Endodermal cell (in vitro differentiated cells): ENCODE measurements around the gene EXOG. TPM values are rescaled to one million over a fixed set of nuclear protein-coding genes. Genes with fewer than 3 reads are reported as not detected.

Experiments used
- DNase-seq: peaks from one replicate; pipeline ENCODE4 v3.0.0-alpha.2; 2017
- H3K27ac ChIP-seq: 2 replicates; pipeline ENCODE4 v1.5.1; 2013; ENCODE audit warnings: mild to moderate bottlenecking, low read depth, low read length, moderate library complexity
- H3K27me3 ChIP-seq: 2 replicates; pipeline ENCODE4 v1.6.1; 2013; ENCODE audit warnings: mild to moderate bottlenecking, low read length, moderate library complexity; ENCODE audit not compliant: insufficient read depth, control insufficient read depth, poor library complexity, severe bottlenecking
- H3K36me3 ChIP-seq: 2 replicates; pipeline ENCODE4 v1.7.0; 2013; ENCODE audit warnings: mild to moderate bottlenecking, low read length, moderate library complexity; ENCODE audit not compliant: control insufficient read depth, insufficient read depth
- H3K4me1 ChIP-seq: one replicate; pipeline ENCODE4 v1.7.0; 2013; ENCODE audit warnings: low read length; ENCODE audit not compliant: control insufficient read depth, insufficient read depth
- H3K4me3 ChIP-seq: 2 replicates; pipeline ENCODE4 v1.5.1; 2013; ENCODE audit warnings: mild to moderate bottlenecking, low read length, moderate library complexity
- H3K9ac ChIP-seq: 2 replicates; pipeline ENCODE4 v1.6.1; 2013; ENCODE audit warnings: mild to moderate bottlenecking, low read length, moderate library complexity; ENCODE audit not compliant: poor library complexity, severe bottlenecking; ENCODE audit errors: extremely low read depth
- H3K9me3 ChIP-seq: 2 replicates; pipeline ENCODE4 v1.6.1; 2013; ENCODE audit warnings: mild to moderate bottlenecking, low read length, moderate library complexity; ENCODE audit not compliant: control insufficient read depth
- H3K27ac Mint-ChIP-seq: 2 replicates; pipeline ENCODE4 v1.8.0; 2020; ENCODE audit warnings: mixed read lengths
- H3K27me3 Mint-ChIP-seq: 2 replicates; pipeline ENCODE4 v1.8.0; 2021; ENCODE audit warnings: mild to moderate bottlenecking, mixed read lengths; ENCODE audit not compliant: insufficient read depth
- H3K36me3 Mint-ChIP-seq: 2 replicates; pipeline ENCODE4 v1.8.0; 2020; ENCODE audit warnings: low read depth, mixed read lengths
- H3K4me1 Mint-ChIP-seq: 2 replicates; pipeline ENCODE4 v1.8.0; 2020; ENCODE audit warnings: mixed read lengths
- H3K4me3 Mint-ChIP-seq: 2 replicates; pipeline ENCODE4 v1.8.0; 2020; ENCODE audit warnings: mild to moderate bottlenecking, moderate library complexity, mixed read lengths
- H3K9me3 Mint-ChIP-seq: 2 replicates; pipeline ENCODE4 v1.8.0; 2020; ENCODE audit warnings: mild to moderate bottlenecking, mixed read lengths
- WGBS, 2 experiments: methylation state at CpG; one replicate each; pipeline versions ENCODE4 v1.1.5 to v1.1.7; 2013; ENCODE audit warnings: missing lambda C conversion rate in 2 of 2, mixed read lengths in 1 of 2; ENCODE audit not compliant: insufficient coverage in 1 of 2, insufficient read length in 1 of 2; 5-methylcytosine and 5-hydroxymethylcytosine counted together
- total RNA-seq, 2 donors: library from RNA; stranded (reverse); fragmentation: NEBNext Ultra II Directional in 1 of 2; extraction: Animal tissue kit (Norgen Biotek cat#: 25700) in 1 of 2; gene quantifications; 2 replicates in 1 of 2; 3 replicates in 1 of 2; pipeline ENCODE4 v1.2.1, GENCODE V29; 2021
- TF ChIP-seq, protein P1 (sequence below): fragments of 200-600 bp; sonication (generic); conservative IDR thresholded peaks from 2 replicates; pipeline ENCODE4 v1.5.0; 2021; ENCODE audit warnings: antibody characterized with exemption, mild to moderate bottlenecking

The EXOG gene
- total RNA-seq, 2 donors from 2014 or later = 11.9 to 13.8 TPM

DNA sequence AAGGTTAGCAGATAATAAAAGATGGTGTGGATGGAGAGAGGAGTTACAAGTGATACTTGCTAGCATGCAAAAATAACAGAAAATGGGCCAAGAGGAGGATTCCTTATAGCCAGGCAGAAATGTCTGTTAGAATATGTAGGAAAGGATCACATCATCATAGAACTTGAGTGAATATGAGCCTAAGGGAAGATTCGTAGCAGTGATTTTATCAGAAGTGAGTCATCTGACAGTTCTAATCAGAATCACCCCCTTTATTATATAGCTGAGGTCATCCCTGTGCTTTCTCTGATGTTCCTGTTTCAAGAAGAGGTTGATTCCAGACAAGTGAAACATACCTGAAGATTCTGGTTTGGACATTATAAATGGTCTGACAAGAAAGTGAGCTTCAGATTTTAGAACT, 22.9 kb downstream of the EXOG start:
- Mint-ChIP-seq H3K27ac (no peak overlapping the region), H3K4me1 (peaks cover 13% of the 10 kb centered on the region)
- no peak overlapping the region for H3K27ac ChIP-seq

DNA sequence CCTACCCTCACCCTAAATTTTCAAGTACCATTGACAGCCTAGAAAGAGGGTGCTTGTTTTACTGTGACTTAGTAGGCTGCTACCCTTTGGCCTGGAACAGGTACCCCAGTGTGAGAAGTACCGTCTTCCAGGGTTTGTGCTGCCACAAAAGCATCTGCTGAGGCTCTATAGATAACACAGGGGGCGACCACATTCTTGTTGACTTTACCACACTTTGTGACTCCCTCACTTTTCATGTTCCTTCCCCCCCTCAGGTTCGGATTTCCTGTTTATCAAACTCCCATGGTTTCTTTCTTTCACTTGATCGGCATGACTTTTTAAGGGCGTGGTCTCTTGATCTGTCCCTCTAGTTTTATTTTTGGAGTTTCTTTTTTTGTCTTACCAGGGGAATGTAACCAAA, 23.5 kb downstream of the EXOG start:
- TF ChIP-seq, protein P1, sequence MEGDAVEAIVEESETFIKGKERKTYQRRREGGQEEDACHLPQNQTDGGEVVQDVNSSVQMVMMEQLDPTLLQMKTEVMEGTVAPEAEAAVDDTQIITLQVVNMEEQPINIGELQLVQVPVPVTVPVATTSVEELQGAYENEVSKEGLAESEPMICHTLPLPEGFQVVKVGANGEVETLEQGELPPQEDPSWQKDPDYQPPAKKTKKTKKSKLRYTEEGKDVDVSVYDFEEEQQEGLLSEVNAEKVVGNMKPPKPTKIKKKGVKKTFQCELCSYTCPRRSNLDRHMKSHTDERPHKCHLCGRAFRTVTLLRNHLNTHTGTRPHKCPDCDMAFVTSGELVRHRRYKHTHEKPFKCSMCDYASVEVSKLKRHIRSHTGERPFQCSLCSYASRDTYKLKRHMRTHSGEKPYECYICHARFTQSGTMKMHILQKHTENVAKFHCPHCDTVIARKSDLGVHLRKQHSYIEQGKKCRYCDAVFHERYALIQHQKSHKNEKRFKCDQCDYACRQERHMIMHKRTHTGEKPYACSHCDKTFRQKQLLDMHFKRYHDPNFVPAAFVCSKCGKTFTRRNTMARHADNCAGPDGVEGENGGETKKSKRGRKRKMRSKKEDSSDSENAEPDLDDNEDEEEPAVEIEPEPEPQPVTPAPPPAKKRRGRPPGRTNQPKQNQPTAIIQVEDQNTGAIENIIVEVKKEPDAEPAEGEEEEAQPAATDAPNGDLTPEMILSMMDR = no peak
- peaks cover 13% of the 10 kb centered on the region for H3K4me1 Mint-ChIP-seq
- no peak overlapping the region for H3K9ac ChIP-seq
- no peak overlapping the region for H3K4me3 ChIP-seq
- no peaks in the 10 kb centered on the region for H3K9me3 Mint-ChIP-seq
- no peaks in the 10 kb centered on the region for H3K4me1 ChIP-seq
- H3K4me3 Mint-ChIP-seq = no peak overlapping the region
- H3K36me3 ChIP-seq = peaks cover 21% of the 10 kb centered on the region
- H3K27ac Mint-ChIP-seq = peak overlapping the region; percentile 19
- no peak overlapping the region for H3K27ac ChIP-seq
- DNase-seq = peak; percentile 74
- no peaks in the 10 kb centered on the region for H3K27me3 ChIP-seq
- no peaks in the 10 kb centered on the region for H3K9me3 ChIP-seq
- peaks cover 29% of the 10 kb centered on the region for H3K36me3 Mint-ChIP-seq
- WGBS, 2 experiments = 56 to 62% methylated on average over 3 to 5 of the region's 5 CpGs
- no peaks in the 10 kb centered on the region for H3K27me3 Mint-ChIP-seq

More for the DNA sequence above, 22.9 kb downstream of the EXOG start:
- Histone ChIP-seq H3K4me3 (no peak overlapping the region), H3K36me3 (peaks cover 19% of the 10 kb centered on the region), H3K4me1 (no peaks in the 10 kb centered on the region), H3K27me3 (no peaks in the 10 kb centered on the region), H3K9me3 (no peaks in the 10 kb centered on the region), H3K9ac (no peak overlapping the region)
- H3K4me3 Mint-ChIP-seq = no peak overlapping the region
- no peak for DNase-seq
- 70% methylated on average over 1 of the region's 1 CpG; no CpG with 5 or more reads in 1 of the 2 experiments for WGBS, 2 experiments
- no peaks in the 10 kb centered on the region for H3K9me3 Mint-ChIP-seq
- H3K27me3 Mint-ChIP-seq = no peaks in the 10 kb centered on the region
- TF ChIP-seq, protein P1 = no peak
- H3K36me3 Mint-ChIP-seq = peaks cover 23% of the 10 kb centered on the region

DNA sequence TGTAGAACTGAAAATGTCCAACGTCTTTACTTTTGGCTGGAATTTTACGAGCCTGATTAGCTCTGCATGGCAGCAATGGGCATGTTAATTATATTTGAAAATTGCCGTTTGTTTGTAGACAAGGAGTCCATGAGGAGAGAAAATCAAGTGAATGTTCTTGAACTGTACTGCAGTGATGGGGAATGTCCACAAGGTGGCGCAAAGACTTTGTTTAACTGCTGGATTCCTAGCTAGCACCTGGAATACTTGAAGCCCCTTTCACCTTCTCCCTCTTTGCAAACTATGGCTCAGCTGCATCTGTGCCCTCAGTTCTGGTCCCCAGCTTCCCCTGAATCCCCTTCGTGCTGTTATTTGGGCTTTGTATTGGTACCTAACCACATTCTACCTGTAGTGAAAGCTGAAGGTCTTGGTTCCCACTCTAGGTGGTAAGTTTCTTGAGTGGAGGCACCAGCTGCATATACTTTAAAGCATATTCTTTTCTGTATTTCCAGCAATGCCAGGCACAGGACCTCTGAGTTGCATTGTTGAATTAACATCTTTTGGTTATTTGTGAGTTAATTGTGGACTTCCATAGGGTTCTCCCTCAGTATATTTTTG, 25.3 kb downstream of the EXOG start:
- TF ChIP-seq, protein P1 = peak; percentile 96
- Mint-ChIP-seq H3K27ac (no peak overlapping the region), H3K4me3 (no peak overlapping the region), H3K4me1 (peaks cover 13% of the 10 kb centered on the region), H3K9me3 (no peaks in the 10 kb centered on the region), H3K27me3 (no peaks in the 10 kb centered on the region), H3K36me3 (peaks cover 34% of the 10 kb centered on the region)
- H3K4me1 ChIP-seq = no peaks in the 10 kb centered on the region
- no peak overlapping the region for H3K27ac ChIP-seq
- H3K27me3 ChIP-seq = no peaks in the 10 kb centered on the region
- H3K4me3 ChIP-seq = no peak overlapping the region
- WGBS, 2 experiments = 6 to 7% methylated on average over 4 to 5 of the region's 5 CpGs
- DNase-seq = peak; percentile 93
- H3K36me3 ChIP-seq = peaks cover 27% of the 10 kb centered on the region
- H3K9me3 ChIP-seq = no peaks in the 10 kb centered on the region
- H3K9ac ChIP-seq = no peak overlapping the region
